Panc1 (cell line): ENCODE results near the gene ZCCHC24.

Source experiments
- CTCF ChIP-seq: fragments of 450-650 bp; IDR thresholded peaks from 2 replicates; pipeline ENCODE4 v1.5.1; 2017; ENCODE audit warnings: mild to moderate bottlenecking
- REST ChIP-seq, 2 experiments: IDR thresholded peaks; 2 replicates each; pipeline ENCODE4 v1.6.1; 2011 to 2012; ENCODE audit warnings: low read depth in 2 of 2, control low read depth in 1 of 2, low read length in 1 of 2, mild to moderate bottlenecking in 1 of 2, moderate library complexity in 1 of 2; ENCODE audit not compliant: insufficient read depth in 1 of 2

- TF ChIP-seq CTCF (no peak), REST (IDR thresholded peaks at IDR 0.05; ENCODE audit: insufficient read depth in 1 of 2, low read depth in 2 of 2, low read length in 1 of 2) (no peak)
These were observed 89.3 kb downstream of the ZCCHC24 start for GRCh38 chr10:79356104-79356503.
